Measurements from ENCODE around the gene RAG1.

GRCh38 chr11:36620246-36620645 lies 52.4 kb downstream of the RAG1 start:
- TF ChIP-seq CTCF (IDR thresholded peaks at IDR 0.05) = no peak
- no peak for TF ChIP-seq POLR2A (IDR thresholded peaks at IDR 0.05)

All from uterus (tissue), 2 donors.